ENCODE measurements around the gene CACNA1I. TPM values are rescaled to one million over a fixed set of nuclear protein-coding genes. Genes with fewer than 3 reads are reported as not detected.

Gene CACNA1I
- total RNA-seq, 2 experiments from 2014 or later: 0.36 to 0.57 TPM

- Mint-ChIP-seq H3K4me3 (no peak overlapping the region), H3K27ac (peak overlapping the region; percentile 40), H3K27me3 (peaks cover 2% of the 10 kb centered on the region), H3K4me1 (ENCODE audit: low read depth) (peaks cover 20% of the 10 kb centered on the region), H3K36me3 (no peaks in the 10 kb centered on the region), H3K9me3 (peaks cover 5% of the 10 kb centered on the region)
- DNase-seq: peak; percentile 55
- CTCF ChIA-PET: interaction anchor here (0.7 to 1.6 kb wide), 3 partner anchors 78 to 412 kb away, joined by 3 to 9 read pairs (median 6); no protein-coding TSS in a partner anchor
- POLR2A ChIA-PET: interaction anchor here (1.0 kb wide), 1 partner anchor 93 kb away, joined by 4 read pairs; the partner anchor contains the start of gene ATF4
- intact Hi-C loops (cut with micrococcal nuclease): no loop called here
Measured at GRCh38 chr22:39612811-39613548, 42.4 kb downstream of the CACNA1I start.

- peaks cover 4% of the 10 kb centered on the region for H3K27me3 Mint-ChIP-seq
- intact Hi-C loops (cut with micrococcal nuclease): no loop called here
- CTCF ChIA-PET: interaction anchor here (0.7 to 1.6 kb wide), 3 partner anchors 79 to 411 kb away, joined by 3 to 9 read pairs (median 6); no protein-coding TSS in a partner anchor
- no peak overlapping the region for H3K4me3 Mint-ChIP-seq
- H3K4me1 Mint-ChIP-seq (ENCODE audit: low read depth): peaks cover 23% of the 10 kb centered on the region
- no peak for DNase-seq
- H3K27ac Mint-ChIP-seq: no peak overlapping the region
- POLR2A ChIA-PET: interaction anchor here (1.0 kb wide), 1 partner anchor 93 kb away, joined by 4 read pairs; the partner anchor contains the start of gene ATF4
- H3K36me3 Mint-ChIP-seq: no peaks in the 10 kb centered on the region
- peaks cover 5% of the 10 kb centered on the region for H3K9me3 Mint-ChIP-seq
Measured at GRCh38 chr22:39613549-39613921, 43.0 kb downstream of the CACNA1I start.

DNA sequence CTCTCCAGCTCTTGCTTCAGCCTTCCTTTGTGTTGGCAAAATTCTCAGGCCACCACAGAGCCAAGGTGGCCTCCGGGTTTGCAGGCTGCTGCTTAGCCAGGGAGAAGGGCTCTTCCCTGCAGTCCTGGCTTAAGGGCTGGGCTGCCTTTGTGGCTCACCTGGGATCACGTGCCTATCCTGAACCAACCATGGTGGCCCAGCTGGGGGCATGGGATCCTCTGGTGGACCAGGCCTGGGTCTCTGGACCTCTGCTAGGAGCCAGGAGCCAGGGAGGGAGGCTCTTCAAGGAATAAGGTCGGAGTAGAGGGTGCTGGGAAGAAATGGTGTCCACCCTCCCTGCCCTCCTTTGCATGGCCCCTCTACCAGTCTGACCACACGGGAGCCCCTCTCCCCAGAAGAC lies 43.9 kb downstream of the CACNA1I start:
- H3K9me3 Mint-ChIP-seq: peaks cover 5% of the 10 kb centered on the region
- POLR2A ChIA-PET: no interaction called here
- H3K27me3 Mint-ChIP-seq: peaks cover 4% of the 10 kb centered on the region
- no peak overlapping the region for H3K27ac Mint-ChIP-seq
- no peaks in the 10 kb centered on the region for H3K36me3 Mint-ChIP-seq
- H3K4me3 Mint-ChIP-seq: no peak overlapping the region
- intact Hi-C loops (cut with micrococcal nuclease): no loop called here
- peaks cover 23% of the 10 kb centered on the region for H3K4me1 Mint-ChIP-seq (ENCODE audit: low read depth)
- no peak for DNase-seq
- CTCF ChIA-PET: no interaction called here

DNA sequence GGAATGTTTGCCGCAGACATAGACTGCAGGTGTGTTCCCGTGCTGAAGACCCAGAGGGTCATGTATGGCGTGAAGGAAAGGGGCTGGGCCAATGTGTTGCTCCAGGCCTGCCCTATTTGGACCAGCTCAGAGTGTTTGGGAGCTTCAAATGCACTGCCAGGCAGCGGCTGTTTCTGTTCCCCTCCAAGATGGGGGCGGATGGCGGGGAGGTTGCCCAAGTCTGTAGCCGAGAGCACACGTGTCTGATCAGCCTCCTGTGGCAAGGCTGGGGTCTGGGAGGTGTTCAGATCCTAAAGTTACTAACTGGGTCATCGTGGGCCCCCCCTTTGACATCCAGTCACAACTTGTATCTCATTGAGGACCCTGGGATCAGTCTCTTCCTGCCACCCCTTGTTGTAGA lies 45.5 kb downstream of the CACNA1I start:
- Mint-ChIP-seq H3K27ac (no peak overlapping the region), H3K4me3 (no peak overlapping the region), H3K4me1 (ENCODE audit: low read depth) (peaks cover 23% of the 10 kb centered on the region), H3K36me3 (no peaks in the 10 kb centered on the region), H3K27me3 (peaks cover 4% of the 10 kb centered on the region), H3K9me3 (peaks cover 5% of the 10 kb centered on the region)
- intact Hi-C loops (cut with micrococcal nuclease): no loop called here
- CTCF ChIA-PET: no interaction called here
- POLR2A ChIA-PET: no interaction called here
- no peak for DNase-seq

DNA sequence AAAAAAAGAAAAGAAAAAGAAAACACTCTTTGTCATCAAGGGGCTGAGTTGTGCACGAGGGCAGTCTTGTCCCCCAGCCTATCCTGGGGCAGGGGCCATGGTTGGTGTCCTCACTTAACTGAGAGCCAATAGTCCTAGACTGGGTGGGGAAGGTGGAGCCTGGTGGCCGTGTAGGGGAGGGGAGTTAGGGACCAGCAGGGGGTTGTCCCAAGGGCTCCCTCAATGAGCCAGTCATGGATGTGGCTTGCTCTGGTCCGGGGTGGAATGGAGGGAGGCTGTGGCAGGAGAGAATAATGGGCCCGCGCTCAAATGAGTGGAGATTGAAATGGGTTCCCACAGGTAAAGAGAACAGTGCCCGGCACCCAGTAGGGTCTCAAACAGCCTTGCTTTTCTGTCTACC lies 46.2 kb downstream of the CACNA1I start:
- ChIA-PET CTCF (no interaction called here), POLR2A (no interaction called here)
- intact Hi-C loops (cut with micrococcal nuclease): no loop called here
- H3K9me3 Mint-ChIP-seq: peaks cover 5% of the 10 kb centered on the region
- no peak overlapping the region for H3K4me3 Mint-ChIP-seq
- no peaks in the 10 kb centered on the region for H3K36me3 Mint-ChIP-seq
- peaks cover 23% of the 10 kb centered on the region for H3K4me1 Mint-ChIP-seq (ENCODE audit: low read depth)
- H3K27me3 Mint-ChIP-seq: peaks cover 4% of the 10 kb centered on the region
- no peak for DNase-seq
- H3K27ac Mint-ChIP-seq: no peak overlapping the region

DNA sequence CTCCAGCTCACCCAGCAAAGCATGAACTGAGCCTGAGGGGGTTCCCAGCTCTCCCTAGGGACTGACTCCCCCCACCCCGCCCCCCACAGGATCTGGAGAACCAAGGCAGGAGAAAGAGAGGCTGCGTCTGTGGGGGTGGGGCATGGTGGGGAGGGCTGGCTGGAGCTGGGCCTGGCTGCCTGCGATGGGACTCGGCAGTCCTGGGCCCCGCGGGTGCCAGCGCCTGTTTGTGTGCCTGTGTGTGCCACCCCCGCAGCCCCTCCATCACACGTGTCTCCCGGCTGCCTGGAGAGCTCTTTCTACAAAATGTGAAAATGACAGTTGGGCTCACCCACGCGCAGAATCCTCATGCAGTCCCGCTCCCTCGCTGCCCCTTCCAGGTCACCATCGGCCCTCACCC lies 46.8 kb downstream of the CACNA1I start:
- no peak overlapping the region for H3K27ac Mint-ChIP-seq
- DNase-seq: peak; percentile 56
- no peak overlapping the region for H3K4me3 Mint-ChIP-seq
- ChIA-PET POLR2A (no interaction called here), CTCF (no interaction called here)
- peaks cover 3% of the 10 kb centered on the region for H3K9me3 Mint-ChIP-seq
- peaks cover 4% of the 10 kb centered on the region for H3K27me3 Mint-ChIP-seq
- peaks cover 22% of the 10 kb centered on the region for H3K4me1 Mint-ChIP-seq (ENCODE audit: low read depth)
- H3K36me3 Mint-ChIP-seq: no peaks in the 10 kb centered on the region
- intact Hi-C loops (cut with micrococcal nuclease): no loop called here

- no peaks in the 10 kb centered on the region for H3K9me3 Mint-ChIP-seq
- no peak overlapping the region for H3K27ac Mint-ChIP-seq
- ChIA-PET CTCF (interaction anchor here (1.5 kb wide), 1 partner anchor 407 kb away, joined by 5 read pairs; no protein-coding TSS in a partner anchor), POLR2A (no interaction called here)
- H3K36me3 Mint-ChIP-seq: no peaks in the 10 kb centered on the region
- intact Hi-C loops (cut with micrococcal nuclease): no loop called here
- H3K27me3 Mint-ChIP-seq: peaks cover 4% of the 10 kb centered on the region
- H3K4me1 Mint-ChIP-seq (ENCODE audit: low read depth): peaks cover 13% of the 10 kb centered on the region
- H3K4me3 Mint-ChIP-seq: no peak overlapping the region
- DNase-seq: no peak
Measured at GRCh38 chr22:39617970-39618757, 47.6 kb downstream of the CACNA1I start.

DNA sequence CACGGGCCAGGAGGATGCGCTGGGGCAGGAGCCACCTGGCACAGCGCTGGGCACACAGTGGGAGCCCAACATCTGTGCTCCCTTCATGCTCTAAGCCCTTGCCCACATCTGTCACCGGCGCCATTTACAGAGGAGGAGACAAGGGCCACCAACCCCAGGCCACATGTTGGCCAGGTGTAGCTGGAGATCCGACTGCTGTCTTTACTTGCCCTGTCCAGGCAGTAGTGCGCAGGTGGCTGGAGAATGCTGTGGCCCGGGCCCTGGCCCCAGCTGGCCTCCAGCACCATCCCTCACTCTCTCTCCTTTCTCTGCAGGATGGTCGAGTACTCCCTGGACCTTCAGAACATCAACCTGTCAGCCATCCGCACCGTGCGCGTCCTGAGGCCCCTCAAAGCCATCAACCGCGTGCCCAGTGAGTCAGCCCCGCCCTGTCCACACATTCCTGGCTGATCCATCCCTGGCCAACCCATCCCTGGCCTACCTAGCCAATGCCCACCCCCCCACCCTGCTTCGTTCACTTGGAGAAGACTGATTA lies 48.5 kb downstream of the CACNA1I start:
- ChIA-PET POLR2A (no interaction called here), CTCF (interaction anchor here (1.5 kb wide), 1 partner anchor 406 kb away, joined by 5 read pairs; no protein-coding TSS in a partner anchor)
- Mint-ChIP-seq H3K36me3 (no peaks in the 10 kb centered on the region), H3K4me3 (no peak overlapping the region), H3K27me3 (peaks cover 4% of the 10 kb centered on the region), H3K4me1 (ENCODE audit: low read depth) (peaks cover 8% of the 10 kb centered on the region), H3K27ac (no peak overlapping the region), H3K9me3 (no peaks in the 10 kb centered on the region)
- no peak for DNase-seq
- intact Hi-C loops (cut with micrococcal nuclease): no loop called here

- ChIA-PET POLR2A (no interaction called here), CTCF (interaction anchor here (2.2 kb wide), 1 partner anchor 404 kb away, joined by 17 read pairs; no protein-coding TSS in a partner anchor)
- Mint-ChIP-seq H3K27me3 (peaks cover 4% of the 10 kb centered on the region), H3K36me3 (no peaks in the 10 kb centered on the region), H3K4me3 (no peak overlapping the region), H3K4me1 (ENCODE audit: low read depth) (peaks cover 8% of the 10 kb centered on the region), H3K9me3 (no peaks in the 10 kb centered on the region), H3K27ac (no peak overlapping the region)
- intact Hi-C loops (cut with micrococcal nuclease): no loop called here
- DNase-seq: peak; percentile 20
Measured at GRCh38 chr22:39620924-39621690, 50.6 kb downstream of the CACNA1I start.

DNA sequence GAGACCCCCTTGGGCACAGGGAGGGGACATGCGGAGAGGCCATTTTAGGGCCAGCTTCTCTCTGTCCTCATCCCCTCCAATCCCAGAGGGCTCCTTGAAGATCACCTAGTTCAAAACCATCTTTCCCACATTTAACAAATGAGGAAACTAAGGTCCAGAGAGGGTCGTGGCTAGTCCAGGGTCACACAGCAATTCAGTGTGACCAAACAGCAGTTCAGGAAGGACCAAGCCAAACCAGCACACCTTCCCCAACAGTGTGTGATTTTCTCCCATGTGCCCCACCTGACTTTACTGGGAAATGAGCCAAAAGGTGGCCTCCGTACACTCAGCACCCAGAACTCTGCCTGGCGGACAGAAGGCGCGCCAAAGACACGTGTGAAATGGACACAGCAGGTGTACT lies 51.3 kb downstream of the CACNA1I start:
- Mint-ChIP-seq H3K4me1 (ENCODE audit: low read depth) (peaks cover 8% of the 10 kb centered on the region), H3K36me3 (no peaks in the 10 kb centered on the region), H3K27me3 (peaks cover 4% of the 10 kb centered on the region), H3K9me3 (no peaks in the 10 kb centered on the region), H3K4me3 (no peak overlapping the region), H3K27ac (no peak overlapping the region)
- POLR2A ChIA-PET: no interaction called here
- intact Hi-C loops (cut with micrococcal nuclease): loop anchor here (2.0 kb wide), 1 partner anchor 319 kb away; no protein-coding TSS in a partner anchor
- CTCF ChIA-PET: interaction anchor here (0.8 to 2.2 kb wide), 4 partner anchors 87 to 403 kb away, joined by 3 to 17 read pairs (median 4); no protein-coding TSS in a partner anchor
- DNase-seq: no peak

DNA sequence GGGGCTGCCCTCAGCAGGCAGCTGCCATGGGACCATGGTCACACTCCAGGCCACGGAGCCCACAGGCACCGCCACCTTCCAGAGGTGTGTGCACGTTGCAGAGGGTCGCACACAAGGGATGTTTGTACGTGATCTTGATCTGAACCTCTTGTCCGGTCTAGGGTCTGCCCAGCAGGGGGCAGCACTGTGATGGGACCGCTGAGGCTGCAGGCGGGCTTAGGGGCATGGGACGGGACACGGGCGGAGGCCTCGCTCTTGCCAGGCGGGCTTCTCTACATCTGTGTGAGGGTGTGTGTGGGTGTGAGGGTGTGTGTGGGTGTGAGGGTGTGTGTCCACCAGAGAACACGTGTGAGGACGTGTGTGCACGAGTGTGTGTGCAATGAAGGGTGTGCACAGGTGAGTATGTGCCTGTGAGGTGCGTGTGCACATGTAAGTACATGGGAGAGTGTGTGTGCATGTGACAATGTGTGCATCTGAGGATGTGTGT lies 52.4 kb downstream of the CACNA1I start:
- peaks cover 4% of the 10 kb centered on the region for H3K27me3 Mint-ChIP-seq
- ChIA-PET POLR2A (no interaction called here), CTCF (interaction anchor here (0.6 to 2.2 kb wide), 4 partner anchors 88 to 402 kb away, joined by 3 to 17 read pairs (median 4); no protein-coding TSS in a partner anchor)
- no peaks in the 10 kb centered on the region for H3K36me3 Mint-ChIP-seq
- peaks cover 4% of the 10 kb centered on the region for H3K4me1 Mint-ChIP-seq (ENCODE audit: low read depth)
- H3K9me3 Mint-ChIP-seq: no peaks in the 10 kb centered on the region
- no peak overlapping the region for H3K27ac Mint-ChIP-seq
- H3K4me3 Mint-ChIP-seq: no peak overlapping the region
- intact Hi-C loops (cut with micrococcal nuclease): loop anchor here (2.0 kb wide), 1 partner anchor 318 kb away; no protein-coding TSS in a partner anchor
- DNase-seq: peak; percentile 78

Data from activated CD4-positive, alpha-beta memory T cell treated with anti-CD3 and anti-CD28 coated beads for 36 hours (primary cell).